ENCODE results near the gene C1QTNF1. TPM values are rescaled to one million over a fixed set of nuclear protein-coding genes. Genes with fewer than 3 reads are reported as not detected.

Gene C1QTNF1
- total RNA-seq, 3 donors from 2014 or later, result 16.9 to 33.3 (median 22.1) TPM

DNA sequence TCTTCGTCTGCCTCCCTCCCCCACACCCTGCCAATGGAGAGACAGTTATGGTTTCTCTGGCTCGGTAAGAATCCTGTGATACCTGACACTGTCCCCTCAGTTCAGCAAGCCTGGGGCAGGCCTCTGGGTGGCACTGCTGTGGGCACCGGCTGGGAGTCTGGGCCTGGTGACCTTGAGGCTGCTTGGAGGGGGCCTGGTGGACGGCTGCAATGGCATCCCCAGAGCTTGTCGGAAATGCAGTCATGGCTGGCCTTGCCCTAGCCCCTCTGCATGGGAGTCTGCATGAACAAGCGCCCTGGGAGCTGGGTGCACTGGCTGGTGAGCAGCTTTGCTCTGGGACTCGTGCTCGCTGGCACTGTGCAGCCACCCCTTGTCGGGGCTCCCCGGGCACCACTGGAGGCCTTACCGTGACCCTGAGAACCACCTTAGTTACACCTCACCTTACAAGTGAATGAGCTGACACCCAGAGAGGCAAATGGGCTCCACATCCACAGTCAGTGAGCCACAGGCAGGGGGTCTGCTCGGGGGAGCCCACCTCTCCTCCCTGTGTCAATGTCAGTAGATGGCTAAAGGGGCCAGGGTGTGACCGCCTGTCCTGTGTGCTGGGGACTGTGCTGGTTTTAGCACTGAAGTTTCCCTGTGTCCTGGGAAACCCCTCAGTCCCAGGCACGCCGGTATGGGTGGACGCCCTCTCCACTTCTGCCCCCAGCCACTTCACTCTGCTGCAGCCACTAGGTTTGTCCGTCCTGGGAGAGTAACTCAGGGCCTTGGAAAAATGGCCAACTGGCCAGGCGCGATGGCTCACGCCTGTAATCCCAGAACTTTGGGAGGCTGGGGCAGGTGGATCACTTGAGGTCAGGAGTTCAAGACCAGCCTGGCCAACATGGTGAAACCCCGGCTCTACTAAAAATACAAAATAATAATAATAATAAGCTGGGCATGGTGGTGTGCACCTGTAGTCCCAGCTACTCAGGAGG lies 45.7 kb upstream of the C1QTNF1 start:
- peaks cover 40% of the 10 kb centered on the region for H3K4me1 ChIP-seq (ENCODE audit: low read depth)
- intact Hi-C loops (cut with DNase I, micrococcal nuclease), result no loop called here
- no peaks in the 10 kb centered on the region for H3K36me3 ChIP-seq (ENCODE audit: low read depth)
- H3K4me3 ChIP-seq, result no peak overlapping the region
- DNase-seq, result peak in 1 of 3 donors; percentile 69
- TF ChIP-seq, protein P1, sequence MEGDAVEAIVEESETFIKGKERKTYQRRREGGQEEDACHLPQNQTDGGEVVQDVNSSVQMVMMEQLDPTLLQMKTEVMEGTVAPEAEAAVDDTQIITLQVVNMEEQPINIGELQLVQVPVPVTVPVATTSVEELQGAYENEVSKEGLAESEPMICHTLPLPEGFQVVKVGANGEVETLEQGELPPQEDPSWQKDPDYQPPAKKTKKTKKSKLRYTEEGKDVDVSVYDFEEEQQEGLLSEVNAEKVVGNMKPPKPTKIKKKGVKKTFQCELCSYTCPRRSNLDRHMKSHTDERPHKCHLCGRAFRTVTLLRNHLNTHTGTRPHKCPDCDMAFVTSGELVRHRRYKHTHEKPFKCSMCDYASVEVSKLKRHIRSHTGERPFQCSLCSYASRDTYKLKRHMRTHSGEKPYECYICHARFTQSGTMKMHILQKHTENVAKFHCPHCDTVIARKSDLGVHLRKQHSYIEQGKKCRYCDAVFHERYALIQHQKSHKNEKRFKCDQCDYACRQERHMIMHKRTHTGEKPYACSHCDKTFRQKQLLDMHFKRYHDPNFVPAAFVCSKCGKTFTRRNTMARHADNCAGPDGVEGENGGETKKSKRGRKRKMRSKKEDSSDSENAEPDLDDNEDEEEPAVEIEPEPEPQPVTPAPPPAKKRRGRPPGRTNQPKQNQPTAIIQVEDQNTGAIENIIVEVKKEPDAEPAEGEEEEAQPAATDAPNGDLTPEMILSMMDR (IDR thresholded peaks at IDR 0.05), result no peak
- ATAC-seq, result peak; percentile 40
- H3K9me3 ChIP-seq, result no peaks in the 10 kb centered on the region

GRCh38 chr17:78979780-78980623 lies 44.0 kb upstream of the C1QTNF1 start, which contains the start of gene LGALS3BP:
LGALS3BP (minus strand) TSS chr17:78979923; CDS start chr17:78977191, 2,732 bp downstream.
- intact Hi-C loops (cut with DNase I, micrococcal nuclease), result no loop called here
- Histone ChIP-seq H3K4me3 (peak within 1 kb of the TSS; percentile 14), H3K36me3 (ENCODE audit: low read depth) (no peaks in the 10 kb centered on the region), H3K9me3 (no peaks in the 10 kb centered on the region), H3K4me1 (ENCODE audit: low read depth) (peaks cover 36% of the 10 kb centered on the region)
- TF ChIP-seq, protein P1 (IDR thresholded peaks at IDR 0.05), result no peak
- peak; percentile 84 to 87 (median 85) for DNase-seq
- ATAC-seq, result peak; percentile 85

GRCh38 chr17:78980624-78980972 lies 43.4 kb upstream of the C1QTNF1 start:
- peak in 1 of 3 donors; percentile 45 for DNase-seq
- TF ChIP-seq, protein P1 (IDR thresholded peaks at IDR 0.05), result no peak
- H3K4me1 ChIP-seq (ENCODE audit: low read depth), result peaks cover 36% of the 10 kb centered on the region
- intact Hi-C loops (cut with DNase I, micrococcal nuclease), result no loop called here
- no peak overlapping the region for H3K4me3 ChIP-seq
- H3K36me3 ChIP-seq (ENCODE audit: low read depth), result no peaks in the 10 kb centered on the region
- no peak for ATAC-seq
- H3K9me3 ChIP-seq, result no peaks in the 10 kb centered on the region

DNA sequence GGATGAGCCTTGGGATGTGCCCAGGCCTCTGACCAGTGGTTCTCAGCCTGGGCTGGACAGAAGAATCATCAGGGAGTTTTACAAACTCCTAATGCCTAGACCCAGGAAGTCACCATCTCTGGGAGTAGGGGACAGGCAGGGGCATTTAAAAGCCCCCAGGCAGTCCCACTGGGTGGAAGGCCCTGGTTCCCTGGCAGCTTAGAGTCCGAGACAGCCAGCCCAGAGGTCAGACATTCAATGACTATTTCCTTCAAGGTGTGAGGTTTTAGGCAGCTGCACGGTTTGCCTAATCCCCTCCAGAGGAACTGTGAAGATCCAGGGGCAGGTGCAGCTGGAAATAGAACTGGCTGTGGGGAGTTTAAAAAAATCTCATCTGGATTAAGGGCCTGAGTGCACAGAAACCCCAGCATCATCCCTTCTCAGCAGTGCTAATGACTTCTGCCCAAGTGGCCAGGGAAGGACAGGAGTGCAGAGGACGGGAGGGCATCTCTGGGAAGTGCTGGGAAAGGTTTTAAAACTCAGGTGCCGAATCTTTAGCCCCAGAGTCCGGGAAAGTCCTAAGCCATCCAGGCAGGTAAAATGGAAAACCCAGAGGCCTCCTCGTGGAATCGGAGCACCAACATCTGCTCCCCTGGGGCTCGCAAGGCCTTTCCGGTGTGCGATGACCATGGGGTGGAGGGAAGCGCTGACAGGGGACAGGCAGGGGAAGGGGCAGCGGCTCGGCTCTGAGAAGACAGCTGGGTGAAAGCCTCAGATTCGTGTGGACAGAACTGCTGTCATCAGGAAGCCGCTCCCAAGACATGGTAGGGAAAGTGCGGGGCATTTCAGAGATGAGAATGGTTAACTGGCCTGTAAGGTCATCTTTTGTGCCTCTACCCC lies 42.7 kb upstream of the C1QTNF1 start:
- intact Hi-C loops (cut with DNase I, micrococcal nuclease), result no loop called here
- TF ChIP-seq, protein P1 (IDR thresholded peaks at IDR 0.05), result no peak
- Histone ChIP-seq H3K4me1 (ENCODE audit: low read depth) (peaks cover 32% of the 10 kb centered on the region), H3K36me3 (ENCODE audit: low read depth) (no peaks in the 10 kb centered on the region), H3K9me3 (no peaks in the 10 kb centered on the region), H3K4me3 (no peak overlapping the region)
- DNase-seq (no peak), ATAC-seq (no peak)

DNA sequence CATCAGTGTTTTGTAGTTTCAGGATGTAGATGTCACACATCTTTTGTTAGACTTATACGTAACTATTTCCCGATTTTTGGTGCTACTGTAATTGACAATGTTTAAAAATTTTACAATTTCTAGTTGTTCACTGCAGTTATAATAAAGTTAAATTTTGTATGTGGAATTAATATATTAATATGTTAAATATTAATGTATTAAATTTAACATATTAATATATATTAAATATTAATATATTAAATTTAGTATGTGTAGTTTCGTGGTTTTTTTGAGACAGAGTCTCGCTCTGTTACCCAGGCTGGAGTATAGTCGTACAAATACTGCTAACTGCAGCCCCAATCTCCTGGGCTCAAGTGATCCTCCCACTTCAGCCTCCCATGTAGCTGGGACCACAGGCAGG lies 38.6 kb upstream of the C1QTNF1 start:
- TF ChIP-seq, protein P1 (IDR thresholded peaks at IDR 0.05), result no peak
- no peak for DNase-seq
- Histone ChIP-seq H3K9me3 (no peaks in the 10 kb centered on the region), H3K4me1 (ENCODE audit: low read depth) (peaks cover 18% of the 10 kb centered on the region), H3K4me3 (no peak overlapping the region), H3K36me3 (ENCODE audit: low read depth) (no peaks in the 10 kb centered on the region)
- intact Hi-C loops (cut with DNase I, micrococcal nuclease), result no loop called here
- ATAC-seq, result no peak

Data from mucosa of descending colon (tissue), 3 donors.